ENCODE data around the gene HMCN2.

DNA sequence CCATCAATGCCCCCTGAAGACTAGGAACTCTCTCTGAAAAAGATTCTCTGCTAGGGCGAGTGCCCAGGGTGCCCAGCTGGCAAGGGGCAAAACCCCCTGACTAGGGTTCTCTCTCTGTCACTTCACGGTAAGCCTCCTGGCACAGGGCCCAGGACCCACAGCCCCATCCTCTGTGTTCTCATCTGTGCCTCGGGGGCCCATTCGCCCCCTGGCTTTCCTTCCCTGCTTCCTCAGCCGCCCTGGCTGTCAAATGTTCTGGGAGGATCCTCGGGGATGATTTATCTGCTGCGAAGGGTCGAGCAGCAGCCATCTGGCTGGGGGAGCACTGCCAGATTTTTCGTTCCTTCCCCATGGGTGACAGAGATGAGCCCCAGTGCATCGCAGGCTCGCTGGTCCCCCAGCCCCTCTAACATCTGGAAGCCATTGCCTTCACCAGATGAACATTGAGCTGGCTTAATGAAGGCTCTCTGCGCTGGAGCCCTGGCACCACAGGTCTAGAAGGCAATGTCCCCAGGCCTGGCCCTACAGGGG is 24.2 kb downstream of the HMCN2 start:
- TF ChIP-seq, protein P1, sequence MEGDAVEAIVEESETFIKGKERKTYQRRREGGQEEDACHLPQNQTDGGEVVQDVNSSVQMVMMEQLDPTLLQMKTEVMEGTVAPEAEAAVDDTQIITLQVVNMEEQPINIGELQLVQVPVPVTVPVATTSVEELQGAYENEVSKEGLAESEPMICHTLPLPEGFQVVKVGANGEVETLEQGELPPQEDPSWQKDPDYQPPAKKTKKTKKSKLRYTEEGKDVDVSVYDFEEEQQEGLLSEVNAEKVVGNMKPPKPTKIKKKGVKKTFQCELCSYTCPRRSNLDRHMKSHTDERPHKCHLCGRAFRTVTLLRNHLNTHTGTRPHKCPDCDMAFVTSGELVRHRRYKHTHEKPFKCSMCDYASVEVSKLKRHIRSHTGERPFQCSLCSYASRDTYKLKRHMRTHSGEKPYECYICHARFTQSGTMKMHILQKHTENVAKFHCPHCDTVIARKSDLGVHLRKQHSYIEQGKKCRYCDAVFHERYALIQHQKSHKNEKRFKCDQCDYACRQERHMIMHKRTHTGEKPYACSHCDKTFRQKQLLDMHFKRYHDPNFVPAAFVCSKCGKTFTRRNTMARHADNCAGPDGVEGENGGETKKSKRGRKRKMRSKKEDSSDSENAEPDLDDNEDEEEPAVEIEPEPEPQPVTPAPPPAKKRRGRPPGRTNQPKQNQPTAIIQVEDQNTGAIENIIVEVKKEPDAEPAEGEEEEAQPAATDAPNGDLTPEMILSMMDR (IDR thresholded peaks at IDR 0.05), result no peak
- no peak for TF ChIP-seq EZH2 (IDR thresholded peaks at IDR 0.05)

Measured in neural progenitor cell (in vitro differentiated cells).